ENCODE data around the gene ASAP2.

ASAP2 gene

DNA sequence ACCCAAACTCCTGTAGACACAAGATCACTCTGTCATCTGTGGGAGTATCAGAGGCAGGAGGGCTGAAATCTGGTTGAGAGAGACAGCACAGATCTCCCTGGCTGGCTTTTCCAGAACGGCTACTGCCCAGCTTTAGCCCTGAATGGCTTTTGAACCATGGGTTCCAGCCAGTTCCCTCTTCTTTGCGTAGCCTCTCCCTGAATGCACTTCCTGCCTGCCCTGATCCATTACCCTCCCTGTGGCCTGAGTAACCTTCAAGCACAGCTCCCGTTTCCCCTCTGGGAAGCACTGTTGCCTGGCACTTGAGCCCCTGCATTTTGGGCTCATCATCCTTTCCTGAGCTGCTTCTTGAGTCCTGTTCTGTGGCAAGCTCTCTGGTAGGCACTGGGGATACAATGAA lies 68.8 kb downstream of the ASAP2 start:
- no peak for DNase-seq (ENCODE audit: low read depth)

DNA sequence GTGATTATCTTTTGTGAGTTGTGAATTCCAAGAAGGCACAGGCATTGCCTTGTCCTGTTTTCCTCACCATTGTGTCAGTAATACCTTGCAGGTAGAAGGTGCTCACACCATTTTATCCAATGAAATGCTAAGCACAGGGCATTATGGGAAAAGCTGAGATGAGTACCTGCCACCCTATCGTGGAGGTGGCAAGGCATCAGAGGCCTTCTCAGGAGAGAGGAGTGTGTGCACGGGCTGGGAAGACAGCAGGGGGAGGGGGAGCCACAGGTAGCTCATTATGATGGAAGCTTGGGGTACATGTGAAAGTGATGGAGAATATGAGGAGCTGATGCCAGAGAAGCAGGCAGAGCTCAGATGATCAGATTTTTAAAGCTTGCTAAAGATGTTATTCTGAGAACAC lies 69.5 kb downstream of the ASAP2 start:
- no peak for DNase-seq (ENCODE audit: low read depth)

DNA sequence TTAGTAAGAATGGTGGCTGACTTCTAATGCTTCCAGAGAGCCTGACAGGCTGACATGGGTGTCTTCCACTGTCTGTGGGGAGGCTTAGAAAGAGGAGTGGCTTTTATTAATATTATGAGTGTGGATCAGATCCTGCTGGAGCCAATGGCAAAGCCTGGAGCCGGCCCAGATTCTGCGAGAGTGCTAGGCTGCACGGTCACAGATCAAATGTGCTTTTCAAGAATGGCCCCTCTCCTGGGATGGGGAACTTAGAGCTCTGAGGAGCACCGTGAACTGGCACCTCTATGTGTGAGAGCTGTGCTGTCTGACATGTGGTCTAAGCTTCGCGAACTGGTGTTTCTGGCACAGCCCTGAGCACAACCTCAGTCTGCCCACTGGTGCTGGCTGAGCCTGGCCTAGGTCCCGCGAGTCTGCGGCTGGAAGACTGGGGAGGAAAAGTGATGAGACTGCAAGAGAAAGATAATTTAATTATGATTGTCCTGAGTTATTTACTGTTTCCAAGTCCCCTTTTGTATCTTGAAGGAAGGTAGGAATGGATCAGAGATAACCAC lies 70.4 kb downstream of the ASAP2 start:
- no peak for DNase-seq (ENCODE audit: low read depth)

DNA sequence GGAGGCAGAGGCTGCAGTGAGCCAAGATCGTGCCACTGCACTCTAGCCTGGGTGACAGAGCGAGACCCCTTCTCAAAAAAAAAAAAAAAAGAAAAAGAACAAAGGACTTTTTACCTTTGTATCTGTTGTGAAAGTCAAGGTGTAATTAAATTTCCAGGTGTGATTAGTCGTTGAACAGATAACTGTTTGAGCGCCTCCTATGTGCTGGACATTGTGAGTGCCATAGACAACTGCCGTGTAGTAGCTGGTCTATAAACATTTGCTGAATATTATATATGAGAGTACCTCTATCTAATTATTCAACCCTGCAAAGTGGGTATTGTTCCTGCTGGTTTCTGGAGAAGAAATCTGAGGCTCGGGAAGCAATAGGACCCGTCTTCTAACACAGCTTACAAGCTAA lies 71.8 kb downstream of the ASAP2 start:
- DNase-seq (ENCODE audit: low read depth) = no peak

DNA sequence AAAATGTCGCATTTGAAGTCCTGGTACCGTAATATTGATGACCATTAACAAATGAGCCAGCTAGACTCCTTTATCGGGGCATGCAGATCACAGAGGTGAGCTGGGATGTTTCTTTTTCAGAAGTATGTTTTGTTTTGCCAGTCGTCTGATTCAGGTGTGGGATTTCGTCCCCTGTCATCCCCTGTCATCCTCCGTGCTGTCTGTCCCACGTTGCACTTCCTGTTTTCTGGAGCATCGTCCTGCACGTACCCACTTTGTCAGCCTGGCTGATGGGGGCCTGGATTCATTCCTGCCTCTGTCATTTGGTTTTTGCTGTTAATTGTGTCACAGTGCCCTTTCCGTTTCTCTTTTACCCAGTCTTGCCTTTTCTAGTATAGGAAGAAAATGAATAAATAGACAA lies 72.8 kb downstream of the ASAP2 start:
- DNase-seq (ENCODE audit: low read depth) = no peak

DNA sequence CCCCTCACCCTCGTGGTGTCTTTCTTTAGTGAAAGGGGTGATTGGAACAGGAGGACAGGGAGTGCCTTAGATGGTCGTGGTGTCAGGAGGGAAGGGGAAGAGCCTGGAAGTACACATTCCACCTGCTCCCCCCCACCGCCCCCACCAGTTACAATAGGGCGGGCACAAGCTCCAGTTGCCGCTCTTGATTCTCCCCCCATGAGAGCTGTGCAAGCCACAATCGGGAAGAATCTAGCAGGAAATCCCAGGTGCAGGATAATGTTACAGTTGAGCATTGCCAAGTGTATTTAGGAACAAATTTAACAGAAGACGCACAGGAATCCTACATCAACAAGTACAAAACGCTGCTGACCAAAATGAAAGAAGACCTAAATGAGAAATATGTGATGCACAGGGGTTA lies 73.6 kb downstream of the ASAP2 start:
- DNase-seq (ENCODE audit: low read depth) = no peak

DNA sequence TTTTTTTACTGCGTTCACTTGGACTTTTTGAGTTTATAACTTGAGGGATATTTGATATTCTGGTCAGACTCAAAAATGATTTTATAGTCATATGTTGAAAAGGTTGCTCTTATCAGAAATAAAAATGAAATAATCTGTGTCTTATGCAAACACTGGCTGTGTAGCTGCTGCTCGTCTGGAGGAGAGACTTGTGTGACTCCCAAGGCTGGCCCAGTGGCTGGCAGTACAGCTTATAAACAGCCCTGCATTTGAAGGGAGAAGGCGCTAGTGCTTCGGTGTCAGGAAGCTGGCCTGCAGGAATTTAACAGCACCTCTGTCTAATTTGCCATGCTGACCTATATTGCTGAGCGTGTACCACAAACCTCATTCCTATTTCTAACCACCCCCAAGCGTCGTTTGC lies 74.5 kb downstream of the ASAP2 start:
- no peak for DNase-seq (ENCODE audit: low read depth)

DNA sequence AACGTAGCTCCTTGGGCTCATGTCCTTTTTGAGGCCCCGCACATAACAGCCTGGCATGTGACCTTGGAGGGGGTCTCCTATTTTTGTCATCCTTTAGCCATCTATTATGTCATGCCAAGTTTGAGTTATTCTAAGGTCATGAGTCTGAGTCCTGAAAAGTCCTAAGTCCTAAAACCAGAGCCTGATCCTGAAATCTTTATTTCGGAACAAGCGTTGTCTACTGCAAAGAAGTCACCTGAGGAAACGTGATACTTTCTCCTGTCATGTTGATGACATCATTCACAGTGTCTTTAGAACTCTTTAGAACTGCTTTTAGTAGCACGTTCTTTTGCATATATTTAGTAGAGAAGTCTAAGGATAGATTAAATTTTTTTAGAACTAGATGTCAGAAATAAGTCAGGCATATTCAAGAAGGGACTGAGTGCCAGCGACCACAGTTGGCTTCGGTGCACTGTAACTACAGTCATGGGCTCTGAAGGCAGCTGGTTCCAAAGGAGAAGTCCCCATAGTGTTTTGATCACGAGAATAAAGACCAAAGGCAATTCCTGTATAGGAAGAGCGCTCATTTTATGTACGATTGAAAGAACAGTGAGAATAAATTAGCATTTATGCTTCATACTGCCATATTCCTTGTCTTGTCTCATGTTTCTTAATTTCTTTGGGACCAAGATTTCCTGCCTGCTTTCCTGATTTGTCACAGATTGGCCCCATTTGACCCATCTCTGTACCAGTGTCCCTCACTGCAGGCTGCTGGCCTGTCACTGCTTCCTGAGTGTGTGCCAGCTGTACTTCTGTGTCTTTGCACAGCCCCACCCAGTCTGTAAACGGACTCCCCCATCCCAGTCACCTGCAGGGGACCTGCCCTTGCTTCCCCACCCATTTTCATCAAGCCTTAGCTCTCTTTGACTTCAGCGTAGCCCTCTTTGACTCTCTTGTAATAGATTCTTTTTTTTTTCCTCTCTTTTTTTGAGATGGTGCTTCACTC lies 75.8 kb downstream of the ASAP2 start:
- DNase-seq (ENCODE audit: low read depth) = no peak

DNA sequence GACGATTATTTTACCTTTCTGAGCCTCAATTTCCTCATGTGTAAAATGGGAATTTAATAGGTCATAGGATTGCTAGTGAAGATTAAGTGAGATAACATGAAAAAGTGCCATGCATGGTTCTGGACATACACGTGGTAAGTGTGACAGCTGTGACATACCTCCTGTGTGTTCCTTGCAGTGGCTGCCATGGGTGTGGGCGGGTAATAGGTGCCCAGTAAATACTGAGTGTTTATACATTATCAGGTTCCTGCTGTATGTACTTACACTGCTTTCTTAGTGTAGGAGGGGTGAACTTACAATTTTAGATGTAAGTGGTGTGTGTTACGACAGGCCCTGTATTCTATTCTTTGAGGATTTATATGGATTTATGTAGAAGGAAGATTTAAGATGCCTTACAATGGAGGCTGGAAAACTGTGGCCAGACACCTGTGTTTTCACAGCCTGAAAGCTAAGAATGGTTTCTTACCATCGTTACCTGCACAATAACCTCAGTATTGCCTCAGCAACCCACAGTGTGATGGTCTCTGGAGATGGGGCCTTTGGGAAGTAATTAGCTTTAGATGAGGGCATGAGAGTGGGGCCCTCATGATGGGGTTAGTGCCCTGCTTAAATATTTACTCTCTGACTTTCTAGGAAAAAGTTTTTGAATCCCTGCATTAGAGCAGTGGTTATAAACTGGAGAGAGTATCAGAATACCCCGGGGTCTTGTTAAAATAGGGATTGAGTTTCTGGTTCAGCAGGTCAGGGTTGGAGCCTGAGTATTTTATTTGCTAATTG lies 78.1 kb downstream of the ASAP2 start:
- no peak for DNase-seq (ENCODE audit: low read depth)

DNA sequence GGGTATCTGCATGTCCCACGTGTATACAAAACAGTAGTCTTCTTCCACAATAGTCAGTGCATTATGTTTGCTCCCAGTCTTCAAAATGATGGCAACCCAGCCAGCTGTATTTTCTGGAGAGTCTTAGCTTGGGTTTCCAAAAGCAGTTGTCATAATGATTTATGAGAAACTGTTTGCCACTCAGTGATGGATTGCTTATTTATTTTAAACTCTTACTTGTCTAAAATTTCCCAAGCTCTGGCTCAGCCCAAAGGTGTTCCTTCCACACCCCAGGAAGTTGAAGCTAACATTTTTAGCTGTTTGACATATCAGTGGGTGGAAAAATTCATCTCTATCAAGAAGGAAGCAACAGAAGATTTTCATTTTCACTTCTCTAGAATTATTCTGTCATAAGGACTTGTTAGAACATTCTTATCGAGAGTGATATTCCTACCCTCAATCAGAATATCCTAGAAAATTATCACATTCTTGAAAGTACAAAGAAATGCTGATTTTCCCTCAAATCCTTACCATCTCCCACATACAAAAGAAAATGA lies 78.8 kb downstream of the ASAP2 start:
- DNase-seq (ENCODE audit: low read depth) = no peak

DNA sequence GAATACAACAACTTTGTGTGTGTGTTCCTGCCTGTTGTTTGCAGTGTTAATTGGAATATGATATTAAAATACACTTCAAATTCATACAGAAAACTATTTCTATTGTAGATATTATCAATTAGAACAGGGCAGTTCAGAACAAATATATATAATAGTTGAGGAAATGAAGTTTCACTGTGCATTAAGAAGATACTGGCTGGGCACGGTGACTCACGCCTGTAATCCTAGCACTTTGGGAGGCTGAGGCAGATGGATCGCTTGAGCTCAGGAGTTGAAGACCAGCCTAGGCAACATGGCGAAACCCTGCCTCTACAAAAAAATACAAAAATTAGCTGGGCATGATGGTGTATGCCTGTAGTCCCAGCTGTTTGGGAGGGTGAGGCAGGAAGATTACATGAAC lies 79.3 kb downstream of the ASAP2 start:
- DNase-seq (ENCODE audit: low read depth) = no peak

DNA sequence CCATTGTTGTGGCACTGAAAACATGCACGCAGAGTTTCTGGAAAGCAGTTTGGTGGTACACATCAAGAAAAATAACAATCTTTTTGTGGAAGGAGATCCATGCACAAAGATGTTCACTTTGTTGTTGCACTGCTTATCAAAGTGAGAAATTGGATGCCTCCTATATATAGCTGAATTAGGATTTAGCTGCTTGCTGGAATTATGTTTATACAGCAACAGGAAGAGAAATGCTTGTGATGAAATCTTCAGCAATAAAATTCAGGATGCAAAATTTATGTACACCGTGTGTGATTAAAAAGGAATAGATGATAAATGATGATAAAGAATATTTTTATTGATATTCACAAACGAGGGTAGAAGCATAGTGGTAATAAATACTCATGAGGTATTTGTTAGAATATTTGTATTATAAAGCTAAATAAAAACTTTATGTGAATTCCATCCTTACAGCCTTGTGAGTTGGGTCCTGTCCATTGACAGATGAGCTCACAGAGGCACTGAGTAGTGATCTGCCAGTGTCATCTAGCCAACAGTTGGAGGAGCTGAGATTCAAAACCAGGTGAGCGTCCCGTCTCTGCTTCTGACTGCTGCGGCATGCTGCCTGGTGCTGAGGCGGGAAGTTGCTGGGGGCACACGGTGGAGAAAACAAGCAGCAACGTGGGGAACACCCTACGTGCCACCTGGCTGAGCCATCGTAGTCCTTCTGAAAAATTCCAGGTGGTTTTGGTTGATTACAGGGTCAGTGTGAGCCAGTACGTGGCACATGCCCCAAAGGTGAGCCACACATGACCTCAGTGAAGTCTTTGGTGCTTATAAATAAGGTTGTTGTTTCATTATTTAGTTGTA lies 80.2 kb downstream of the ASAP2 start:
- peak; percentile 34 for DNase-seq (ENCODE audit: low read depth)

DNA sequence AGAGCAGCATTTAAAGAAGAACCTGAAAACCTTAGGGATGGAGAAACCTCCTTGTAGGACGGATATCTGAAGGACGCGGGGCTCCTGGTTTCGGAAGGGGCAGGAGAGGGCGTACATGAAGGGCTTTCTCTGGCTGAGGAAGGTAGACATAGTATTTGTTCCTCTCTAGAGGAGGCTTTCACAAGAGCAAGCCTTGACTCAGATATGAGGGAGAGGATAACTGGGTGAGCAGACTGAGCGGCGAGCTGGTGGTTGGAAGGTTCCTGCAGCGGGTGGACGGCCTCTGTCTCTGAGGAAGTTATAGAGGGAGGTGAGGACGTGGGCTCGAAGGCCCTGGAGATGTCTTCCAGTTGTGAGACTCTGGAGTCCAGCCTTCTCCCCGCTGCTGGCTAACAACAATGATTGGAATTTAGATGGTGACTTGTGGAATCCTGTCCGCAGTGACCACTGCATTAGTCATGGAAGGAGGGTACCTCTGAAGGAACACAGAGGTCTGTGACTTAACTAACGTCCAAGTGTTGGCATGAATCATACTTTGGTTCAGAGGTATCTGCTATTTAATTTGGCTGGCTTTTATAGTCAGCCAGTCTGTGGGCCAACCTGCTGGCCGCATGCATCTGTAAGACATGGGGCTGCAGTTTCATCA lies 80.9 kb downstream of the ASAP2 start:
- peak; percentile 98 for DNase-seq (ENCODE audit: low read depth)

DNA sequence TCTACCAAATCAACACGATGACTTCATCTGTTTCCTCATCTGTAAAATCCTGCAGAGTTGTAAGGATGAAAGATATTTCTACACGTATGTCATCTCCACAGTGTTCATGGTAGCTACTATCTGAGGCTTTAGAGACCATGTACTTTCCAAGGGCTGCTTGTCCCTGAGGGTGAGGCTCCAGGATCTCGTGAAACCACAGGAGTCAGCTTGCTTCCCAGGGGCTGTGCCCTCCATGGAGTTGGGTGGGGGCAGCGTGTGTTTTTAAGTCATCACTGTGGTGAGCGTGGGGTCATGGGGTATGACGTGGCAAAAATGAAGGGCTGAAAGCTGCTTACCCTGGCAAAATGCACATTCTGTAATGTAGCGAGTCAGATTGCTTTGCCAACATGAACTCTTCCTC lies 81.6 kb downstream of the ASAP2 start:
- DNase-seq (ENCODE audit: low read depth) = peak; percentile 59

DNA sequence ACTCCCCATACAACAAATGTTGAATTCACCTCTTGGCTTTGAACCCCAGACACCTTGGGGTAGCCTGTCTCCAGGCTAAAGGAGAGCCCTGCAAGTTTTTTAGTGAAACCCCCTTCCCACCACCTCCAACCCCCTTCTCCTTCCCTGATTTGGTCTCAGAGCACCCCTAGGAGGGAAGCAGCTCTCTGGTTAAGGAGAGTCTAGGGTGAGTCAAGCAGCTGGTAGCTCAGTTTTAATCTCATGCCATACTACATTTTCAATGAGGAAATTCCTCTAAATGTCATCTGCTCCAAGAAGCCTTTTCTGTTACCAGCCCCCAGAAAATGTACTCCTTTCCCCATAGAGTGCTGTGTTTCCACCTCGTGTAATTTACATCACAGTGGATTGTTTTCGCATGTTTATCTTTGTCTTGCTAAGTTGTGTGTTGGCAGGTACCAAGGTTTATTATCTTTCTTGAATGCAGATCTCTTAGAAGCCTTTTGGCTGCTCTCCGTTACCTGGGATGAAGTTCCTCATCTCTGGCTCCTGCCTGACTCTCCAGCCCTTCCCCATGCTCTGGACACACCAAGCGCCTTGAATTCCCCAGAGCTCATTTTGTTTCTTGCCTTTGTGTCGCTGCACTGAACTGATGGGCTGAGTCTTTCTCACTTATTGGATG lies 82.2 kb downstream of the ASAP2 start:
- peak; percentile 27 for DNase-seq (ENCODE audit: low read depth)

DNA sequence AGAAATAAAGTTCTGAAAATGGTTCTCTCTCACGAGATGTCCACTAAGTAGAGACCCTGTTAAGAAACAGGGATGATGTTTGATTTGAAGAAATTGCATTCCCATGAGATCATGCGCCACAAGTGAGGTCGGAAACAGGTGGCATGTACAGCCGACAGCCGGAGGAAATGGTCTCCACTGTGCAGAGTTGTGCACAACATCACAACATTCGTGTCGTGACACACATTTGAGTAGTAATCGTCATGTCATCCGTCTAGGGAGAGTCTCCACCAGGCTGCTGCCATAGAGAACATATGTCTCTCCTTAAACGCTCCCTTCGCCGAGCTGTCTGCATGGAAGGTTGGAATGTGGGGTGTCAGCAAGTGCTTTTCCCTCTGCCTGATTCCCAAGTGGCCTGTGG lies 84.7 kb downstream of the ASAP2 start:
- no peak for DNase-seq (ENCODE audit: low read depth)

DNA sequence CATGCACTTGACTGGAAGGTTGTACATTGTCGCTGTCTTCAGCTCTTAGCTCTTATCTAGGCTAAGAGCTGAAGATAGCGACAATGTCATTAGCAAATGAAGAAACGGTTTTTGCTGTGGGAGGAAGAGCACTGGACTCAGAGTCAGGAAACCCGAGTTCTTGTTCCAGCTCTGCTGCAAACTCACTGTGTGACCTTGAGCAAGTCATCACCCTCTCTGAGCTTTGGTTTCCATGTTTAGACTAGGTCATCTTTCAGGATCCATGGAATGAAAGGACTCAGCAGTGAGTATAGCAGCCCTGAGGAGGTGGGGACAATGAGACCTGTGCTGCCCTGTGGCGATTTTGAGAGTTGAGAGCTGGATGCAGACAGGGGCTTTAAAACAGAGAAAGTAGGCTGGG lies 85.3 kb downstream of the ASAP2 start:
- no peak for DNase-seq (ENCODE audit: low read depth)

DNA sequence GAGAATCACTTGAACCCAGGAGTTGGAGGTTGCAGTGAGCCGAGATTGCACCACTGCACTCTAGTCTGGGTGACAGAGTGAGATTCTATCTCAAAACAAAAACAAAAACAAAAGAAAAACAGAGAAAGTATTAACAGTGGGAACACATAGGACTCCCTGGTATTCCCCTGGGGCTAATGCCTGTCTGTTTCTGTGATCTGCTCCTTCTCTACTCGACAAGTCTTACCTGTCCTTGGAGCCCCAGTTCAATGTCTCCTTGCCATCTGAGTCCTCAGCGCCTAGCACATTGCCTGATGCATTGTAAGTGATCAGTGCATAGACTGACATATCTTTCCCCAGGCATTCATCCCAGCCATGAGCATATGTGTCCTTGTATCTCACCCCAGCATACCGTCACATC lies 85.8 kb downstream of the ASAP2 start:
- DNase-seq (ENCODE audit: low read depth) = no peak

DNA sequence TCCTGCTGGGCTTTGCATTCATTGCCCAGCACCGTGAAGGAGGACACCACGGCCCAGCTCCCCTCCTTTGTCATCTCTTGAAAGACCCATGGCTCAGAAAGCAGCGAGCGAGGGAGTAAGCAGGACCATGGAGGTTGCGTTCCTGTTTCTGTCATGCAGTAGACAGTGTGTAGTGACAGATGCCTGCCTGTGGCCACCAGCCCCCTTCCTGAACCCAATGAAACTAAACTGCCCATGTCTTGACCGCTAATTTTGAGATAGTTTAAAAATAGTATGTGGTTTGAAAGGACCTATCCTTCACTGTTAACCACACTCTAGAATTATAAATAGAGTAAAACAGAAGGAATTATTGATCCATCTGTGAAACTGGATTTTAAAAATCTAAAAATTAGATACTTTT lies 88.2 kb downstream of the ASAP2 start:
- no peak for DNase-seq (ENCODE audit: low read depth)

DNA sequence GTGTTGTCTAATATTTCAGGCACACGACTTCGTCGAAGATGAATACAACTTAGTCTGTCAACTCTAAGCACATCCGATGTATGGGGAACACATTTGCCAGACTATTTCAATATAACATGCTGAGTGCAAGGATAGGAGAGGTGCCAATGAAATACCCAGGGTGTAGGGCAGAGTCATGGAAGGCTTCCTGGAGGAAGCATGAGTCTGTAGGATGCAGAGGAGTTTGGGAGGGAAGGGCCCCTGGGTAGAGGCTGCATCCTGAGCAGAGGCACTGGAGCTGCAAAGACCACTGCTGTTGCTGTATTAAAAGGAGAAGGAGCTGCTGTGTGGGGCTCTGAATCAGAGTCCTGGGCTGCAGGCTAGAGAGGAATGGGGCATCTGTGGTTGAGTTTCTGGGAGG lies 89.9 kb downstream of the ASAP2 start:
- DNase-seq (ENCODE audit: low read depth) = no peak

DNA sequence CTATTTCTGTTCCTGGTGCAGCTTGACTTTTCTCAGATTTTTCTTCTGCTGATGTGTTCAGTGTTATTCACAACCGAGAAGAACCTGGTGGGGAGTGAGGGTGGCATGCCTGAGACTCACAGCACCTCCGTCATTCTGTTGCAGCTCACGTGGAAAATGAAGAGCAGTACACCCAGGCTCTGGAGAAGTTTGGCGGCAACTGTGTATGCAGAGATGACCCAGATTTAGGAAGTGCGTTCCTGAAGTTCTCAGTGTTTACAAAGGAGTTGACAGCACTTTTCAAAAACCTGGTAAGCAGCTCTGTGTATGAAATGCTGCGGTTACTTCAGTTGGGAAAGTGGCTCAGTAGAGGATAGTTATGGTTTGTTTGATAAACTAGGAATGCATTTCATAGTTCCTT lies 90.5 kb downstream of the ASAP2 start:
- no peak for DNase-seq (ENCODE audit: low read depth)
